ENCODE measurements around the gene NUDT3. TPM values are rescaled to one million over a fixed set of nuclear protein-coding genes. Genes with fewer than 3 reads are reported as not detected.

Gene NUDT3
- total RNA-seq, 2 donors from 2014 or later, result 22.8 to 24.7 TPM

GRCh38 chr6:34342247-34342646, 50.2 kb downstream of the NUDT3 start:
- Histone ChIP-seq H3K27me3 (ENCODE audit: control insufficient read depth, insufficient read depth, low read length, poor library complexity, severe bottlenecking) (no peaks in the 10 kb centered on the region), H3K9ac (ENCODE audit: extremely low read depth, low read length, poor library complexity, severe bottlenecking) (no peak overlapping the region), H3K4me1 (ENCODE audit: control insufficient read depth, insufficient read depth, low read length) (no peaks in the 10 kb centered on the region), H3K9me3 (ENCODE audit: control insufficient read depth, low read length) (no peaks in the 10 kb centered on the region), H3K4me3 (ENCODE audit: low read length) (no peak overlapping the region), H3K27ac (ENCODE audit: low read depth, low read length) (no peak overlapping the region), H3K36me3 (ENCODE audit: control insufficient read depth, insufficient read depth, low read length) (peaks cover 29% of the 10 kb centered on the region)
- H3K27me3 Mint-ChIP-seq (ENCODE audit: insufficient read depth), result no peaks in the 10 kb centered on the region
- H3K36me3 Mint-ChIP-seq (ENCODE audit: low read depth), result peaks cover 2% of the 10 kb centered on the region
- no peak overlapping the region for H3K27ac Mint-ChIP-seq
- no peak for DNase-seq
- no peak overlapping the region for H3K4me3 Mint-ChIP-seq
- H3K9me3 Mint-ChIP-seq, result no peaks in the 10 kb centered on the region
- no peak for TF ChIP-seq CTCF (conservative IDR thresholded peaks at IDR 0.05)
- peaks cover 17% of the 10 kb centered on the region for H3K4me1 Mint-ChIP-seq

- Histone ChIP-seq H3K27me3 (ENCODE audit: control insufficient read depth, insufficient read depth, low read length, poor library complexity, severe bottlenecking) (no peaks in the 10 kb centered on the region), H3K4me1 (ENCODE audit: control insufficient read depth, insufficient read depth, low read length) (no peaks in the 10 kb centered on the region), H3K9ac (ENCODE audit: extremely low read depth, low read length, poor library complexity, severe bottlenecking) (no peak overlapping the region), H3K9me3 (ENCODE audit: control insufficient read depth, low read length) (no peaks in the 10 kb centered on the region), H3K4me3 (ENCODE audit: low read length) (no peak overlapping the region), H3K27ac (ENCODE audit: low read depth, low read length) (no peak overlapping the region), H3K36me3 (ENCODE audit: control insufficient read depth, insufficient read depth, low read length) (peaks cover 29% of the 10 kb centered on the region)
- Mint-ChIP-seq H3K27ac (no peak overlapping the region), H3K36me3 (ENCODE audit: low read depth) (peaks cover 2% of the 10 kb centered on the region), H3K4me3 (no peak overlapping the region), H3K9me3 (no peaks in the 10 kb centered on the region), H3K27me3 (ENCODE audit: insufficient read depth) (no peaks in the 10 kb centered on the region), H3K4me1 (peaks cover 17% of the 10 kb centered on the region)
- WGBS, 2 experiments (ENCODE audit: insufficient coverage in 1 of 2, insufficient read length in 1 of 2), result 94% methylated on average over 6 to 8 of the region's 8 CpGs
- no peak for TF ChIP-seq CTCF (conservative IDR thresholded peaks at IDR 0.05)
- no peak for DNase-seq
Observed at GRCh38 chr6:34341481-34341971, 50.9 kb downstream of the NUDT3 start.

DNA sequence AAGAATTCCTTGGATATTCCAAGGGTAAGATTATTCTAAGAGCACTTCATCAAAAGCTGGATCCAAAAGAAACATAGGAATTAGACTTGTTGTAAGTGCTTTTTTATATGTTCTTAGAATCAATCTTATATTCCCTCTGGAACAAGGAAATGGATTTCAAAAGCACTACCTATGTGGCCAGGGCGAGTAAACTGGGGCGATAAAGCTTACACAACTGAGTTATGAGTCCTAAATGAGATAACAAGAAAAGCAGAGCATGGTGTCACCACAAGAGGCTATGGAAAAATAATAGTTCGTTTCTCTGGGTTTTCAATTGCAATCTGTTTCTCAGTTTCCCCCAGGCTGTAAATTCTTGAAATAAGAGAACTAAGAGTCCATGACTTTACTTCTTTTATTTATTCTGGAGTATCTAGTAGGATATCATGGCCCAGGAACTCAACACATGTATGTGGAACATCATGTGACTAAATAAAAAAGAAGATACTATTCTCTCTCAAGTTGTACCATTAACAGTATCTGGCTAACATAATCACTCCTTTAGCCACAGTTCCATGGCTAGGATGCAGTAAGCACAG, 51.5 kb downstream of the NUDT3 start:
- no peak for TF ChIP-seq CTCF (conservative IDR thresholded peaks at IDR 0.05)
- H3K36me3 Mint-ChIP-seq (ENCODE audit: low read depth), result peaks cover 7% of the 10 kb centered on the region

More for the DNA sequence above, 51.5 kb downstream of the NUDT3 start:
- DNase-seq, result no peak
- Histone ChIP-seq H3K36me3 (ENCODE audit: control insufficient read depth, insufficient read depth, low read length) (peaks cover 34% of the 10 kb centered on the region), H3K4me3 (ENCODE audit: low read length) (no peak overlapping the region), H3K4me1 (ENCODE audit: control insufficient read depth, insufficient read depth, low read length) (no peaks in the 10 kb centered on the region), H3K9me3 (ENCODE audit: control insufficient read depth, low read length) (no peaks in the 10 kb centered on the region), H3K27ac (ENCODE audit: low read depth, low read length) (no peak overlapping the region), H3K9ac (ENCODE audit: extremely low read depth, low read length, poor library complexity, severe bottlenecking) (no peak overlapping the region), H3K27me3 (ENCODE audit: control insufficient read depth, insufficient read depth, low read length, poor library complexity, severe bottlenecking) (no peaks in the 10 kb centered on the region)
- peaks cover 17% of the 10 kb centered on the region for H3K4me1 Mint-ChIP-seq
- no peaks in the 10 kb centered on the region for H3K9me3 Mint-ChIP-seq
- whole genome bisulfite sequencing, 2 experiments (ENCODE audit: insufficient coverage in 1 of 2, insufficient read length in 1 of 2), result 95 to 100% methylated on average over 3 of the region's 3 CpGs
- H3K27me3 Mint-ChIP-seq (ENCODE audit: insufficient read depth), result no peaks in the 10 kb centered on the region
- H3K4me3 Mint-ChIP-seq, result no peak overlapping the region
- H3K27ac Mint-ChIP-seq, result no peak overlapping the region
